Urothelium cell line (cell line): ENCODE measurements around the gene TAF15.

Experiments used
- DNase-seq: peaks from one replicate; pipeline ENCODE4 v3.0.0; 2011; ENCODE audit warnings: low spot score, mixed read lengths
- FAIRE-seq: peaks from 2 replicates; lab custom pipeline; 2011; peaks lifted over from hg19 to GRCh38; lab: Jason Lieb, UNC

Gene TAF15

GRCh38 chr17:35786941-35787432, 22.3 kb upstream of the TAF15 start:
- DNase-seq, result no peak
- no peak for FAIRE-seq

GRCh38 chr17:35788477-35789368, 20.6 kb upstream of the TAF15 start:
- FAIRE-seq (no peak), DNase-seq (peak; percentile 69)

- no peak for FAIRE-seq
- DNase-seq, result no peak
These were observed 18.4 kb upstream of the TAF15 start for GRCh38 chr17:35790841-35791240.

- DNase-seq (no peak), FAIRE-seq (no peak)
These were observed 17.5 kb upstream of the TAF15 start for GRCh38 chr17:35791681-35792350.

GRCh38 chr17:35793257-35793656, 16.0 kb upstream of the TAF15 start:
- DNase-seq (no peak), FAIRE-seq (no peak)

GRCh38 chr17:35795007-35795870, 14.0 kb upstream of the TAF15 start, which contains the start of gene MMP28:
TSS of gene MMP28 (minus strand) at chr17:35795641. CDS start at chr17:35795377, 264 bp downstream.
- FAIRE-seq (no peak), DNase-seq (no peak)

GRCh38 chr17:35795871-35796265, 13.4 kb upstream of the TAF15 start:
- FAIRE-seq (no peak), DNase-seq (no peak)

GRCh38 chr17:35796942-35797341, 12.3 kb upstream of the TAF15 start:
- DNase-seq, result no peak
- no peak for FAIRE-seq

- no peak for FAIRE-seq
- no peak for DNase-seq
These were observed 11.9 kb upstream of the TAF15 start for GRCh38 chr17:35797370-35797769.

GRCh38 chr17:35797918-35798317, 11.4 kb upstream of the TAF15 start:
- DNase-seq (no peak), FAIRE-seq (no peak)

- DNase-seq, result peak; percentile 69
- no peak for FAIRE-seq
These were observed 9.3 kb upstream of the TAF15 start for GRCh38 chr17:35799942-35800341.

GRCh38 chr17:35801583-35802224, 7.6 kb upstream of the TAF15 start:
- FAIRE-seq, result no peak
- no peak for DNase-seq

- DNase-seq, result peak; percentile 86
- FAIRE-seq, result no peak
These were observed 4.6 kb upstream of the TAF15 start for GRCh38 chr17:35804658-35805192.

GRCh38 chr17:35807371-35808144, 1.7 kb upstream of the TAF15 start:
- DNase-seq (no peak), FAIRE-seq (no peak)

GRCh38 chr17:35808240-35808961, 883 bp upstream of the TAF15 start:
- DNase-seq (no peak), FAIRE-seq (no peak)

- DNase-seq (no peak), FAIRE-seq (no peak)
These were observed 674 bp downstream of the TAF15 start for GRCh38 chr17:35809855-35810461.

- no peak for FAIRE-seq
- no peak for DNase-seq
These were observed 2.5 kb downstream of the TAF15 start for GRCh38 chr17:35811759-35812158.

GRCh38 chr17:35812456-35812855, 3.2 kb downstream of the TAF15 start:
- DNase-seq (no peak), FAIRE-seq (no peak)
